Neuronal stem cell (in vitro differentiated cells): ENCODE data around the gene NRARP.

Experiments used
- DNase-seq: peaks from one replicate; pipeline ENCODE4 v3.0.0-alpha.2; 2013; ENCODE audit warnings: low spot score
- H2AFZ ChIP-seq: one replicate; pipeline ENCODE4 v1.6.1; 2013; ENCODE audit warnings: mild to moderate bottlenecking, low read length, inconsistent platforms
- H2AK5ac ChIP-seq: 2 replicates; pipeline ENCODE4 v1.6.1; 2013; ENCODE audit warnings: low read depth, mild to moderate bottlenecking, inconsistent platforms, low read length, moderate library complexity, mixed read lengths
- H2BK120ac ChIP-seq: 2 replicates; pipeline ENCODE4 v1.6.1; 2013; ENCODE audit warnings: low read depth, mild to moderate bottlenecking, inconsistent platforms, low read length, moderate library complexity, mixed read lengths
- H2BK12ac ChIP-seq: one replicate; pipeline ENCODE4 v1.6.1; 2013; ENCODE audit warnings: low read length, inconsistent platforms
- H2BK15ac ChIP-seq: 2 replicates; pipeline ENCODE4 v1.6.1; 2013; ENCODE audit warnings: mild to moderate bottlenecking, low read length, inconsistent platforms, mixed read lengths
- H2BK5ac ChIP-seq: one replicate; pipeline ENCODE4 v1.6.1; 2013; ENCODE audit warnings: inconsistent platforms, mild to moderate bottlenecking, low read length, moderate library complexity
- H3K14ac ChIP-seq: one replicate; pipeline ENCODE4 v1.6.1; 2013; ENCODE audit warnings: low read length, inconsistent platforms
- H3K18ac ChIP-seq: 2 replicates; pipeline ENCODE4 v1.6.1; 2013; ENCODE audit warnings: low read length, inconsistent platforms
- H3K23ac ChIP-seq: 2 replicates; pipeline ENCODE4 v1.6.1; 2013; ENCODE audit warnings: low read depth, mild to moderate bottlenecking, mixed read lengths, low read length, inconsistent platforms; ENCODE audit not compliant: poor library complexity
- H3K27ac ChIP-seq: replicated peaks from 3 replicates; pipeline ENCODE4 v1.5.1; 2013; ENCODE audit warnings: low read length, inconsistent platforms
- H3K27me3 ChIP-seq, 3 experiments: 2 replicates each; pipeline ENCODE4 v1.6.1; 2013; ENCODE audit warnings: low read length in 3 of 3, mild to moderate bottlenecking in 2 of 3, inconsistent platforms in 1 of 3, low read depth in 1 of 3, mixed read lengths in 1 of 3, moderate library complexity in 1 of 3; ENCODE audit not compliant: control insufficient read depth in 3 of 3, insufficient read depth in 3 of 3
- H3K36me3 ChIP-seq, 2 donors: replicated peaks in 1 of 2; 2 replicates each; pipeline ENCODE4 v1.6.1; 2013; ENCODE audit warnings: low read length in 2 of 2; ENCODE audit not compliant: control insufficient read depth in 2 of 2, insufficient read depth in 2 of 2
- H3K4ac ChIP-seq: 2 replicates; pipeline ENCODE4 v1.6.1; 2013; ENCODE audit warnings: inconsistent platforms, mild to moderate bottlenecking, low read length, moderate library complexity
- H3K4me1 ChIP-seq, 2 donors: 1 replicate in 1 of 2; 2 replicates in 1 of 2; pipeline ENCODE4 v1.6.1; 2013; ENCODE audit warnings: low read length in 2 of 2, low read depth in 1 of 2; ENCODE audit not compliant: control insufficient read depth in 2 of 2, insufficient read depth in 1 of 2
- H3K4me2 ChIP-seq: one replicate; pipeline ENCODE4 v1.6.1; 2013; ENCODE audit warnings: mild to moderate bottlenecking, low read length, inconsistent platforms; ENCODE audit not compliant: insufficient read depth, poor library complexity, severe bottlenecking
- H3K4me3 ChIP-seq, 2 donors: 2 replicates each; pipeline ENCODE4 v1.5.1; 2013; ENCODE audit warnings: low read length in 2 of 2, mild to moderate bottlenecking in 2 of 2, inconsistent platforms in 1 of 2, moderate library complexity in 1 of 2
- H3K79me1 ChIP-seq: one replicate; pipeline ENCODE4 v1.6.1; 2013; ENCODE audit warnings: low read depth, mild to moderate bottlenecking, inconsistent platforms, low read length, moderate library complexity
- H3K9ac ChIP-seq: one replicate; pipeline ENCODE4 v1.6.1; 2013; ENCODE audit warnings: mild to moderate bottlenecking, low read depth, low read length, inconsistent platforms; ENCODE audit not compliant: poor library complexity
- H3K9me3 ChIP-seq, 2 donors: replicated peaks in 1 of 2; 2 replicates each; pipeline versions ENCODE3 to v1.6.1; 2013; ENCODE audit warnings: low read length in 2 of 2, mild to moderate bottlenecking in 2 of 2, inconsistent platforms in 1 of 2, low read depth in 1 of 2, mixed read lengths in 1 of 2, moderate library complexity in 1 of 2; ENCODE audit not compliant: control insufficient read depth in 2 of 2, insufficient read depth in 1 of 2
- H4K8ac ChIP-seq: one replicate; pipeline ENCODE4 v1.6.1; 2013; ENCODE audit warnings: low read depth, mild to moderate bottlenecking, inconsistent platforms, low read length, moderate library complexity
- H4K91ac ChIP-seq: one replicate; pipeline ENCODE4 v1.6.1; 2013; ENCODE audit warnings: low read length, low read depth, mild to moderate bottlenecking, inconsistent platforms; ENCODE audit not compliant: poor library complexity
- WGBS, 2 donors: extraction: QIAGEN DNeasy Blood & Tissue Kit; methylation state at CpG; one replicate each; pipeline ENCODE4 v1.1.7; 2013; ENCODE audit warnings: missing lambda C conversion rate in 2 of 2, mixed read lengths in 1 of 2; ENCODE audit not compliant: insufficient read length in 2 of 2, insufficient replicate concordance in 1 of 2; ENCODE audit errors: extremely low coverage in 2 of 2; 5-methylcytosine and 5-hydroxymethylcytosine counted together

The NRARP gene

GRCh38 chr9:137275588-137276472 lies 26.2 kb downstream of the NRARP start:
- no peak for DNase-seq
- peaks cover 11 to 23% of the 10 kb centered on the region in 2 donors for H3K4me1 ChIP-seq

GRCh38 chr9:137275203-137275587 lies 26.9 kb downstream of the NRARP start:
- WGBS, 2 donors = no CpG with 5 or more reads among the region's 10 CpGs
- Histone ChIP-seq H2BK120ac (no peak overlapping the region), H3K4me1 (peaks cover 11 to 18% of the 10 kb centered on the region in 2 donors), H3K18ac (no peak overlapping the region), H3K9me3 (peaks cover 3 to 12% of the 10 kb centered on the region in 2 donors), H2AK5ac (peak overlapping the region; percentile 86), H2BK12ac (no peak overlapping the region), H3K4me2 (no peak overlapping the region), H4K91ac (no peak overlapping the region), H3K9ac (no peak overlapping the region), H4K8ac (no peak overlapping the region), H3K23ac (peak overlapping the region; percentile 73), H3K27ac (peak overlapping the region; percentile 22), H3K27me3 (peaks cover 0 to 24% (median 9%) of the 10 kb centered on the region in 3 experiments), H3K14ac (peak overlapping the region; percentile 21), H3K4me3 (no peak overlapping the region), H3K4ac (peak overlapping the region; percentile 66), H3K79me1 (peaks cover 9% of the 10 kb centered on the region), H3K36me3 (peaks cover 25 to 33% of the 10 kb centered on the region in 2 donors), H2BK5ac (peak overlapping the region; percentile 39), H2AFZ (no peak overlapping the region), H2BK15ac (peak overlapping the region; percentile 85)
- no peak for DNase-seq

More at GRCh38 chr9:137275588-137276472, 26.2 kb downstream of the NRARP start:
- H2BK15ac ChIP-seq = peak overlapping the region; percentile 85
- peaks cover 25 to 30% of the 10 kb centered on the region in 2 donors for H3K36me3 ChIP-seq
- peaks cover 0 to 30% (median 9%) of the 10 kb centered on the region in 3 experiments for H3K27me3 ChIP-seq
- no CpG with 5 or more reads among the region's 24 CpGs for WGBS, 2 donors
- no peak overlapping the region for H3K4me2 ChIP-seq
- no peak overlapping the region for H4K8ac ChIP-seq
- H3K9me3 ChIP-seq = peaks cover 3 to 12% of the 10 kb centered on the region in 2 donors
- no peak overlapping the region for H4K91ac ChIP-seq
- peak overlapping the region; percentile 86 for H2AK5ac ChIP-seq
- H2BK5ac ChIP-seq = peak overlapping the region; percentile 39
- peak overlapping the region; percentile 73 for H3K23ac ChIP-seq
- peak overlapping the region; percentile 66 for H3K4ac ChIP-seq
- H3K4me3 ChIP-seq = no peak overlapping the region
- no peak overlapping the region for H2AFZ ChIP-seq
- H3K79me1 ChIP-seq = peaks cover 9% of the 10 kb centered on the region
- H3K18ac ChIP-seq = peak overlapping the region; percentile 71
- H3K9ac ChIP-seq = peak overlapping the region; percentile 60
- H2BK120ac ChIP-seq = peak overlapping the region; percentile 47
- H2BK12ac ChIP-seq = peak overlapping the region; percentile 58
- H3K27ac ChIP-seq = peak overlapping the region; percentile 22
- peak overlapping the region; percentile 75 for H3K14ac ChIP-seq

DNA sequence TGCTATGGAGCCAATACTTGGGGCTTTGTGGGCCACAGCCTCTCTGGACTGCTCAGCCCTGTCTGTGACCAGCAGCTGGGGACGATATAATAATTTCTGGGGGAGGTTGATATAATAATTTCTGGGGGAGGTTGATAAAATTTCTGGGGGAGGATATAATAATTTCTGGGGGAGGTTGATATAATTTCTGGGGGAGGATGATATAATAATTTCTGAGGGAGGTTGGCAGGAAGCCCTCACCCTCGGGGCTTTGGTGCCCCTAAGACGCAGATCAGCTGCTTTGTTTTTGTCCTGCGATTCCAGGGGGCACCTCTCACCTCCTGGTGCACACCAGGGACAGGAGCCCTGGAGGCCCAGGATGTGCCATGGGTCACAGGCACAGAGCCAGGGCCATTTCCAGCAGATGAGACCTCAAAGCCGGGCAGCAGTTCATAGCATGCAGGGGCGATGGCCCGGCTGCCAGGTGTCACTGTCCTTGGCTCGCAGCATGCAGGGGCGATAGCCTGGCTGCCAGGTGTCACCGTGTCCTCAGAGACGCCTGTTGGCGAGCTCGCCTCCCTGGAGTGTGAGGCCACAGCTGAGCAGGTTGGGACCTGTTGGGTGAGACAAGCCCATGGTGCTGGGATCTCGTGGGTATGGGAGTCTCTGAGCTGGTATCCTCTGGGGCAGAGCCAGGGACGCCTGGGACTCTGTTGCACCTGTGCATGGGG lies 28.3 kb downstream of the NRARP start:
- Histone ChIP-seq H3K4ac (no peak overlapping the region), H3K18ac (no peak overlapping the region), H3K4me2 (no peak overlapping the region), H3K79me1 (peaks cover 4% of the 10 kb centered on the region), H3K4me1 (peaks cover 11 to 18% of the 10 kb centered on the region in 2 donors), H3K4me3 (peak overlapping the region in 1 of 2 donors; percentile 61), H3K9ac (peak overlapping the region; percentile 79), H3K9me3 (peaks cover 0 to under 1% of the 10 kb centered on the region in 2 donors), H2BK15ac (no peak overlapping the region), H2AFZ (no peak overlapping the region), H3K27me3 (peaks cover 0 to 10% (median under 1%) of the 10 kb centered on the region in 3 experiments), H2BK120ac (no peak overlapping the region), H2BK12ac (no peak overlapping the region), H3K14ac (no peak overlapping the region), H4K91ac (peak overlapping the region; percentile 53), H3K36me3 (peaks cover 25 to 46% of the 10 kb centered on the region in 2 donors), H2BK5ac (no peak overlapping the region), H3K23ac (no peak overlapping the region), H3K27ac (no peak overlapping the region), H2AK5ac (no peak overlapping the region), H4K8ac (peak overlapping the region; percentile 82)
- DNase-seq = no peak
- WGBS, 2 donors = no CpG with 5 or more reads among the region's 15 CpGs

DNA sequence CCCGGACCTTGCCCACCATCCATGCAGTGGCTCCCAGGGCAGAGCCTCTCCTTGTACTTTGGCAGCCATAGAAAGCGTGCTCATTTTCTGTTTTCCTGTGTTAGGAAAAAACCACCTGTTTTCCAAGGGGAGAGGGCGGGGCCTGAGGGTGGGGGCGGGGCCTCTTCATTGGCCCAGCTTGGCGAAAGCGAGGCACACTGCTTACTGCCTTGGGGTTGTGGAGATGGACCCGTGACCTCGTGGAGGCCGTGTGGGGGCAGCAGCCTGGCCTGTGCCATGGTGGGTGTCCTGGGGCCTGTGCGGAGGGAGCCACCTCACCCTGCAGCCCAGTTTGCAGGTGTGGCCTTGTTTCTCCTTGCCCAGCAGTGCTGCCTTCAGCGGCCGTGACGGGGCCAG lies 29.0 kb downstream of the NRARP start:
- Histone ChIP-seq H3K27ac (no peak overlapping the region), H4K91ac (no peak overlapping the region), H2BK120ac (no peak overlapping the region), H2BK15ac (no peak overlapping the region), H3K23ac (no peak overlapping the region), H3K79me1 (peaks cover 4% of the 10 kb centered on the region), H3K4ac (no peak overlapping the region), H2BK12ac (no peak overlapping the region), H2BK5ac (peak overlapping the region; percentile 53), H3K9me3 (no peaks in the 10 kb centered on the region), H3K14ac (no peak overlapping the region), H3K4me2 (no peak overlapping the region), H3K18ac (no peak overlapping the region), H3K9ac (no peak overlapping the region), H3K4me3 (no peak overlapping the region), H3K27me3 (peaks cover 0 to 4% (median 0%) of the 10 kb centered on the region in 3 experiments), H2AFZ (no peak overlapping the region), H3K4me1 (peaks cover 11 to 18% of the 10 kb centered on the region in 2 donors), H2AK5ac (no peak overlapping the region), H4K8ac (no peak overlapping the region), H3K36me3 (peaks cover 26 to 53% of the 10 kb centered on the region in 2 donors)
- DNase-seq = no peak
- WGBS, 2 donors = no CpG with 5 or more reads among the region's 13 CpGs
